HepG2 (cell line): ENCODE data around the gene SAMD10. TPM values are rescaled to one million over a fixed set of nuclear protein-coding genes. Genes with fewer than 3 reads are reported as not detected.

Experiments
- ATAC-seq: fragments of 200-7000 bp; cut with Tn5 transposase; 3 replicates; pipeline ENCODE4 v1.9.1; 2020; ENCODE audit warnings: mild to moderate bottlenecking, moderate library complexity
- BruUV-seq: library from RNA; stranded (reverse); fragments of 400-500 nt; replicated peaks from 2 replicates; lab custom pipeline; 2021; lab: Mats Ljungman, UMichigan
- CTCF ChIA-PET: fragments of 300-600 bp; formaldehyde crosslinking; extraction: SDS; loops from one replicate; lab custom pipeline; 2021; ENCODE audit warnings: low total read pairs, inconsistent platforms, low intra/inter-chr PET ratio; lab: Yijun Ruan, JAX
- POLR2A ChIA-PET: fragments of 350-600 bp; sonication (Branson Sonifier 250); formaldehyde crosslinking; loops from one replicate; lab custom pipeline; 2020; ENCODE audit warnings: antibody characterized with exemption, inconsistent platforms; lab: Yijun Ruan, JAX
- DNase-seq: peaks from one replicate; pipeline ENCODE4 v3.0.0-alpha.2; 2015; ENCODE audit warnings: low spot score
- FAIRE-seq: peaks from 3 replicates; lab custom pipeline; 2011; peaks lifted over from hg19 to GRCh38; lab: Jason Lieb, UNC
- H2AFZ ChIP-seq: one replicate; pipeline ENCODE4 v1.6.1; 2011; ENCODE audit warnings: low read length, inconsistent platforms
- H3K27ac ChIP-seq: fragments of 300-600 bp; 3 replicates; pipeline ENCODE4 v1.8.0; 2011; ENCODE audit warnings: mixed run types, mild to moderate bottlenecking, mixed read lengths, low read length, inconsistent platforms; ENCODE audit not compliant: insufficient read depth; ENCODE audit errors: extremely low read length
- H3K27me3 ChIP-seq, 2 experiments: fragments of 200-600 bp in 1 of 2; 2 replicates in 1 of 2; 3 replicates in 1 of 2; pipeline versions ENCODE4 v1.6.0 to v1.8.0; 2011; ENCODE audit warnings: low read length in 2 of 2, mild to moderate bottlenecking in 2 of 2, moderate library complexity in 2 of 2, inconsistent platforms in 1 of 2; ENCODE audit not compliant: insufficient read depth in 2 of 2, control insufficient read depth in 1 of 2
- H3K36me3 ChIP-seq, 2 experiments: fragments of 200-600 bp in 1 of 2; replicated peaks in 1 of 2; 2 replicates in 1 of 2; 3 replicates in 1 of 2; pipeline versions ENCODE4 v1.5.1 to v1.8.0; 2011; ENCODE audit warnings: low read length in 2 of 2, inconsistent platforms in 1 of 2; ENCODE audit not compliant: insufficient read depth in 2 of 2, control insufficient read depth in 1 of 2
- H3K4me1 ChIP-seq: 2 replicates; pipeline ENCODE4 v1.5.1; 2012; ENCODE audit warnings: low read length, inconsistent platforms; ENCODE audit not compliant: insufficient read depth
- H3K4me2 ChIP-seq: 2 replicates; pipeline ENCODE4 v1.6.0; 2011; ENCODE audit warnings: low read depth, low read length, inconsistent platforms
- H3K4me3 ChIP-seq, 3 experiments: fragments of 200-600 bp in 1 of 3; sonication (generic), shearing (Covaris generic) in 1 of 3; replicated peaks in 1 of 3; 2 replicates each; pipeline ENCODE4 v1.5.1; 2011 to 2016; ENCODE audit warnings: low read length in 3 of 3, inconsistent platforms in 2 of 3, low read depth in 2 of 3, mild to moderate bottlenecking in 2 of 3, control low read depth in 1 of 3, mixed read lengths in 1 of 3; ENCODE audit not compliant: insufficient read depth in 1 of 3
- H3K79me2 ChIP-seq: one replicate; pipeline ENCODE4 v1.6.1; 2011; ENCODE audit warnings: low read length, inconsistent platforms; ENCODE audit not compliant: insufficient read depth
- H3K9ac ChIP-seq: 2 replicates; pipeline ENCODE4 v1.6.0; 2011; ENCODE audit warnings: mild to moderate bottlenecking, low read depth, low read length, inconsistent platforms; ENCODE audit not compliant: insufficient read depth
- H3K9me3 ChIP-seq: 2 replicates; pipeline ENCODE4 v1.5.1; 2012; ENCODE audit warnings: mild to moderate bottlenecking, low read length
- H4K20me1 ChIP-seq: 2 replicates; pipeline ENCODE4 v1.6.0; 2011; ENCODE audit warnings: inconsistent platforms, mild to moderate bottlenecking, low read length, moderate library complexity; ENCODE audit not compliant: insufficient read depth
- DDIT3 ChIP-seq: sonication (generic); formaldehyde crosslinking; IDR thresholded peaks from 2 replicates; pipeline ENCODE4 v1.4.0; 2020; ENCODE audit warnings: mild to moderate bottlenecking, missing genetic modification reagents
- GABPB1 ChIP-seq: IDR thresholded peaks from 2 replicates; pipeline ENCODE4 v1.6.1; 2016; ENCODE audit warnings: mild to moderate bottlenecking, missing genetic modification reagents, moderate library complexity, missing compliant biosample characterization
- HNRNPL ChIP-seq: fragments of 200-400 bp; formaldehyde crosslinking; IDR thresholded peaks from 2 replicates; pipeline ENCODE4 v1.6.1; 2017; ENCODE audit warnings: mild to moderate bottlenecking, low read depth, low read length
- MAF1 ChIP-seq: sonication (generic); formaldehyde crosslinking; IDR thresholded peaks from 2 replicates; pipeline ENCODE4 v1.5.0; 2020; ENCODE audit warnings: missing genetic modification reagents, borderline replicate concordance
- MYC ChIP-seq: sonication (generic); formaldehyde crosslinking; IDR thresholded peaks from 2 replicates; pipeline ENCODE4 v1.9.0; 2021; ENCODE audit warnings: missing genetic modification reagents, borderline replicate concordance
- NFE2L1 ChIP-seq: sonication (generic); formaldehyde crosslinking; IDR thresholded peaks from 2 replicates; pipeline ENCODE4 v1.4.0; 2020; ENCODE audit warnings: missing genetic modification reagents, mild to moderate bottlenecking, borderline replicate concordance
- PATZ1 ChIP-seq: sonication (generic); formaldehyde crosslinking; IDR thresholded peaks from 2 replicates; pipeline ENCODE4 v1.4.0; 2020; ENCODE audit warnings: missing genetic modification reagents
- PCBP1 ChIP-seq: fragments of 200-400 bp; formaldehyde crosslinking; IDR thresholded peaks from 2 replicates; pipeline ENCODE4 v1.6.1; 2017; ENCODE audit warnings: mild to moderate bottlenecking, low read depth, low read length, borderline replicate concordance
- PTBP1 ChIP-seq: fragments of 200-400 bp; formaldehyde crosslinking; IDR thresholded peaks from 2 replicates; pipeline ENCODE4 v1.6.1; 2018; ENCODE audit warnings: low read length, low read depth; ENCODE audit not compliant: poor library complexity, severe bottlenecking
- RBFOX2 ChIP-seq: fragments of 200-400 bp; formaldehyde crosslinking; IDR thresholded peaks from 2 replicates; pipeline ENCODE4 v1.6.1; 2017; ENCODE audit warnings: low read depth, mild to moderate bottlenecking, low read length
- ZFX ChIP-seq: sonication (generic); formaldehyde crosslinking; IDR thresholded peaks from 2 replicates; pipeline ENCODE4 v1.4.0; 2020; ENCODE audit warnings: mild to moderate bottlenecking, low read depth, missing genetic modification reagents, moderate library complexity
- ZNF768 ChIP-seq: sonication (generic); formaldehyde crosslinking; IDR thresholded peaks from 2 replicates; pipeline ENCODE4 v1.4.0; 2020; ENCODE audit warnings: missing genetic modification reagents
- ZSCAN30 ChIP-seq: sonication (generic); formaldehyde crosslinking; IDR thresholded peaks from 2 replicates; pipeline ENCODE4 v1.5.0; 2020; ENCODE audit warnings: mild to moderate bottlenecking, missing genetic modification reagents
- WGBS: methylation state at CpG from one replicate; pipeline ENCODE4 v1.1.6; 2017; ENCODE audit warnings: low lambda C conversion rate; 5-methylcytosine and 5-hydroxymethylcytosine counted together
- in situ Hi-C: cut with HindIII; loops from 2 replicates; pipeline ENCODE4 v1.10.0; 2017; ENCODE audit warnings: low pct_unique_long_range_greater_than_20kb; ENCODE audit not compliant: extremely low pct_ligation_motif_present
- intact Hi-C: fragments of 100-400 bp; cut with micrococcal nuclease; formaldehyde crosslinking; loops from one replicate; pipeline ENCODE4 v1.10.0; 2022; ENCODE audit not compliant: unreplicated experiment
- polyA plus RNA-seq, 8 experiments: library from polyadenylated mRNA; depleted of rRNA in 3 of 8; stranded (reverse) in 7 of 8; unstranded in 1 of 8; fragments of >200 nt; fragmentation: Illumina TruSeq in 4 of 8; extraction: Trizol in 4 of 8; gene quantifications; 2 replicates each; pipeline versions ENCODE4 v1.2.1 to v1.2.3, GENCODE V29; 2011 to 2016; ENCODE audit warnings: low read depth in 4 of 8, missing spikeins in 1 of 8, mixed read lengths in 1 of 8; ENCODE audit not compliant: insufficient read depth in 1 of 8
- total RNA-seq, 5 experiments: library from RNA; depleted of rRNA; stranded (reverse); fragments of >200 nt; fragmentation: Illumina TruSeq; extraction: Trizol; gene quantifications; 2 replicates each; pipeline ENCODE4 v1.2.3, GENCODE V29; 2016; ENCODE audit warnings: low read depth in 1 of 5

Gene SAMD10
- total and polyA plus RNA-seq, 2 of the 13 experiments (the other 11 are each of a cell fraction or from before 2014, with no cell fraction given) = 6.1 to 11.0 TPM

- peak; percentile 35; the same call in 1 of the 2 replicates for TF ChIP-seq PATZ1 (CRISPR knock-in tag)
- peak; percentile 33; the same call in 1 of the 2 replicates for TF ChIP-seq ZNF768
- TF ChIP-seq ZFX (CRISPR knock-in tag) = peak; percentile 5; the same call in 1 of the 2 replicates
- TF ChIP-seq MYC (CRISPR knock-in tag) = 0 out of 2 replicates have a peak, but pooled peaks have one; percentile 22
- no peak for TF ChIP-seq ZSCAN30
- peak; percentile 35; the same call in 1 of the 2 replicates for TF ChIP-seq RBFOX2
- TF ChIP-seq HNRNPL = peak; percentile 60; the same call in 1 of the 2 replicates
- no peak for TF ChIP-seq MAF1 (CRISPR knock-in tag)
- TF ChIP-seq PTBP1 = peak; percentile 30
- 0 out of 2 replicates have a peak, but pooled peaks have one; percentile 29 for TF ChIP-seq PCBP1
Observed at GRCh38 chr20:63939061-63939935, 40.1 kb downstream of the SAMD10 start (continued).

- Histone ChIP-seq H3K9me3 (no peaks in the 10 kb centered on the region), H3K27ac (no peak overlapping the region), H3K4me2 (no peak overlapping the region), H3K36me3 (peaks cover 36 to 71% of the 10 kb centered on the region in 2 experiments), H3K4me3 (no peak overlapping the region), H3K79me2 (no peaks in the 10 kb centered on the region), H3K9ac (no peak overlapping the region), H4K20me1 (peaks cover 9% of the 10 kb centered on the region; the same call in 1 of the 2 replicates), H2AFZ (no peak overlapping the region), H3K4me1 (no peaks in the 10 kb centered on the region), H3K27me3 (no peaks in the 10 kb centered on the region)
- FAIRE-seq = peak; percentile 4
- ChIA-PET CTCF (no interaction called here), POLR2A (no interaction called here)
- ATAC-seq = no peak
- BruUV-seq = no TSS peak
- in situ Hi-C loops = no loop called here
- no peak for DNase-seq
- 88% methylated on average over 14 of the region's 14 CpGs for WGBS
- TF ChIP-seq GABPB1 (CRISPR knock-in tag) (0 out of 2 replicates have a peak, but pooled peaks have one; percentile 2), NFE2L1 (CRISPR knock-in tag) (0 out of 2 replicates have a peak, but pooled peaks have one; percentile 51), DDIT3 (CRISPR knock-in tag) (no peak)
- intact Hi-C loops = no loop called here
Observed at GRCh38 chr20:63937596-63937995, 41.8 kb downstream of the SAMD10 start.
